HepG2 (cell line): ENCODE data around the gene GFAP. TPM values are rescaled to one million over a fixed set of nuclear protein-coding genes. Genes with fewer than 3 reads are reported as not detected.

Source experiments
- ATAC-seq: fragments of 200-7000 bp; cut with Tn5 transposase; 3 replicates; pipeline ENCODE4 v1.9.1; 2020; ENCODE audit warnings: mild to moderate bottlenecking, moderate library complexity
- Bru-seq: library from RNA; stranded (reverse); fragments of 400-500 nt; gene quantifications from one replicate; lab custom pipeline; 2021; lab: Mats Ljungman, UMichigan
- BruChase-seq, 2 experiments: library from RNA; stranded (reverse); fragments of 400-500 nt; gene quantifications; one replicate each; lab custom pipeline; 2021; lab: Mats Ljungman, UMichigan
- BruUV-seq: library from RNA; stranded (reverse); fragments of 400-500 nt; replicated peaks from 2 replicates; lab custom pipeline; 2021; lab: Mats Ljungman, UMichigan
- CTCF ChIA-PET: fragments of 300-600 bp; formaldehyde crosslinking; extraction: SDS; loops from one replicate; lab custom pipeline; 2021; ENCODE audit warnings: low total read pairs, inconsistent platforms, low intra/inter-chr PET ratio; lab: Yijun Ruan, JAX
- POLR2A ChIA-PET: fragments of 350-600 bp; sonication (Branson Sonifier 250); formaldehyde crosslinking; loops from one replicate; lab custom pipeline; 2020; ENCODE audit warnings: antibody characterized with exemption, inconsistent platforms; lab: Yijun Ruan, JAX
- DNase-seq: peaks from one replicate; pipeline ENCODE4 v3.0.0-alpha.2; 2015; ENCODE audit warnings: low spot score
- FAIRE-seq: peaks from 3 replicates; lab custom pipeline; 2011; peaks lifted over from hg19 to GRCh38; lab: Jason Lieb, UNC
- H2AFZ ChIP-seq: one replicate; pipeline ENCODE4 v1.6.1; 2011; ENCODE audit warnings: low read length, inconsistent platforms
- H3K27ac ChIP-seq: fragments of 300-600 bp; 3 replicates; pipeline ENCODE4 v1.8.0; 2011; ENCODE audit warnings: mixed run types, mild to moderate bottlenecking, mixed read lengths, low read length, inconsistent platforms; ENCODE audit not compliant: insufficient read depth; ENCODE audit errors: extremely low read length
- H3K27me3 ChIP-seq, 2 experiments: fragments of 200-600 bp in 1 of 2; 2 replicates in 1 of 2; 3 replicates in 1 of 2; pipeline versions ENCODE4 v1.6.0 to v1.8.0; 2011; ENCODE audit warnings: low read length in 2 of 2, mild to moderate bottlenecking in 2 of 2, moderate library complexity in 2 of 2, inconsistent platforms in 1 of 2; ENCODE audit not compliant: insufficient read depth in 2 of 2, control insufficient read depth in 1 of 2
- H3K36me3 ChIP-seq, 2 experiments: fragments of 200-600 bp in 1 of 2; replicated peaks in 1 of 2; 2 replicates in 1 of 2; 3 replicates in 1 of 2; pipeline versions ENCODE4 v1.5.1 to v1.8.0; 2011; ENCODE audit warnings: low read length in 2 of 2, inconsistent platforms in 1 of 2; ENCODE audit not compliant: insufficient read depth in 2 of 2, control insufficient read depth in 1 of 2
- H3K4me1 ChIP-seq: 2 replicates; pipeline ENCODE4 v1.5.1; 2012; ENCODE audit warnings: low read length, inconsistent platforms; ENCODE audit not compliant: insufficient read depth
- H3K4me2 ChIP-seq: 2 replicates; pipeline ENCODE4 v1.6.0; 2011; ENCODE audit warnings: low read depth, low read length, inconsistent platforms
- H3K4me3 ChIP-seq, 3 experiments: fragments of 200-600 bp in 1 of 3; sonication (generic), shearing (Covaris generic) in 1 of 3; replicated peaks in 1 of 3; 2 replicates each; pipeline ENCODE4 v1.5.1; 2011 to 2016; ENCODE audit warnings: low read length in 3 of 3, inconsistent platforms in 2 of 3, low read depth in 2 of 3, mild to moderate bottlenecking in 2 of 3, control low read depth in 1 of 3, mixed read lengths in 1 of 3; ENCODE audit not compliant: insufficient read depth in 1 of 3
- H3K79me2 ChIP-seq: one replicate; pipeline ENCODE4 v1.6.1; 2011; ENCODE audit warnings: low read length, inconsistent platforms; ENCODE audit not compliant: insufficient read depth
- H3K9ac ChIP-seq: 2 replicates; pipeline ENCODE4 v1.6.0; 2011; ENCODE audit warnings: mild to moderate bottlenecking, low read depth, low read length, inconsistent platforms; ENCODE audit not compliant: insufficient read depth
- H3K9me3 ChIP-seq: 2 replicates; pipeline ENCODE4 v1.5.1; 2012; ENCODE audit warnings: mild to moderate bottlenecking, low read length
- H4K20me1 ChIP-seq: 2 replicates; pipeline ENCODE4 v1.6.0; 2011; ENCODE audit warnings: inconsistent platforms, mild to moderate bottlenecking, low read length, moderate library complexity; ENCODE audit not compliant: insufficient read depth
- SAFB2 ChIP-seq: sonication (generic); formaldehyde crosslinking; IDR thresholded peaks from 2 replicates; pipeline ENCODE4 v1.5.1; 2020; ENCODE audit warnings: missing genetic modification reagents, low read depth, mild to moderate bottlenecking, borderline replicate concordance
- ZBTB42 ChIP-seq: sonication (generic); formaldehyde crosslinking; IDR thresholded peaks from 2 replicates; pipeline ENCODE4 v1.5.0; 2020; ENCODE audit warnings: mild to moderate bottlenecking, missing genetic modification reagents
- ZFP91 ChIP-seq: sonication (generic); formaldehyde crosslinking; IDR thresholded peaks from 2 replicates; pipeline ENCODE4 v1.9.0; 2022; ENCODE audit warnings: missing genetic modification reagents, mild to moderate bottlenecking, borderline replicate concordance
- WGBS: methylation state at CpG from one replicate; pipeline ENCODE4 v1.1.6; 2017; ENCODE audit warnings: low lambda C conversion rate; 5-methylcytosine and 5-hydroxymethylcytosine counted together
- in situ Hi-C: cut with HindIII; loops from 2 replicates; pipeline ENCODE4 v1.10.0; 2017; ENCODE audit warnings: low pct_unique_long_range_greater_than_20kb; ENCODE audit not compliant: extremely low pct_ligation_motif_present
- intact Hi-C: fragments of 100-400 bp; cut with micrococcal nuclease; formaldehyde crosslinking; loops from one replicate; pipeline ENCODE4 v1.10.0; 2022; ENCODE audit not compliant: unreplicated experiment
- long read RNA-seq, 2 experiments: library from RNA in 1 of 2; library from polyadenylated mRNA in 1 of 2; stranded (forward) in 1 of 2; unstranded in 1 of 2; transcript quantifications; one replicate each; pipeline ENCODE4 v2.0.0, GENCODE V29; 2019 to 2022
- polyA minus RNA-seq, 3 experiments: library from RNA; depleted of rRNA, polyadenylated mRNA; stranded (reverse); fragments of >200 nt; gene quantifications; 2 replicates each; pipeline ENCODE4 v1.2.3, GENCODE V29; 2011; ENCODE audit warnings: low replicate concordance in 1 of 3
- polyA plus RNA-seq, 8 experiments: library from polyadenylated mRNA; depleted of rRNA in 3 of 8; stranded (reverse) in 7 of 8; unstranded in 1 of 8; fragments of >200 nt; fragmentation: Illumina TruSeq in 4 of 8; extraction: Trizol in 4 of 8; gene quantifications; 2 replicates each; pipeline versions ENCODE4 v1.2.1 to v1.2.3, GENCODE V29; 2011 to 2016; ENCODE audit warnings: low read depth in 4 of 8, missing spikeins in 1 of 8, mixed read lengths in 1 of 8; ENCODE audit not compliant: insufficient read depth in 1 of 8
- total RNA-seq, 5 experiments: library from RNA; depleted of rRNA; stranded (reverse); fragments of >200 nt; fragmentation: Illumina TruSeq; extraction: Trizol; gene quantifications; 2 replicates each; pipeline ENCODE4 v1.2.3, GENCODE V29; 2016; ENCODE audit warnings: low read depth in 1 of 5

Gene GFAP
- total RNA-seq (2016; rRNA removed; fragmentation: Illumina TruSeq; extraction: Trizol): 0.11 and 0.35 TPM in 2 replicates
- total RNA-seq (2016; cell fraction: cytosol; rRNA removed; fragmentation: Illumina TruSeq; extraction: Trizol; ENCODE audit: low read depth): 0.20 TPM in 1 of 2 replicates, not detected in the other
- total RNA-seq (2016; cell fraction: insoluble cytoplasmic fraction; rRNA removed; fragmentation: Illumina TruSeq; extraction: Trizol): 0.50 TPM in 1 of 2 replicates, not detected in the other
- total RNA-seq (2016; cell fraction: membrane; rRNA removed; fragmentation: Illumina TruSeq; extraction: Trizol): 0.10 and 0.22 TPM in 2 replicates
- total RNA-seq (2016; cell fraction: nucleus; rRNA removed; fragmentation: Illumina TruSeq; extraction: Trizol): 0.63 TPM in 1 of 2 replicates, not detected in the other
- polyA plus RNA-seq (2011; rRNA removed): 0.16 and 0.29 TPM in 2 replicates
- 0.08 and 0.24 TPM in 2 replicates for polyA plus RNA-seq (2011; cell fraction: cytosol; rRNA removed)
- polyA plus RNA-seq (2011; cell fraction: nucleus; rRNA removed): 0.24 and 0.99 TPM in 2 replicates
- polyA plus RNA-seq (2012): 0.13 TPM in 1 of 2 replicates, not detected in the other
- polyA plus RNA-seq (2016; cell fraction: cytosol; fragmentation: Illumina TruSeq; extraction: Trizol; ENCODE audit: low read depth): 0.18 TPM in 1 of 2 replicates, not detected in the other
- 0.39 TPM in 1 of 2 replicates, not detected in the other for polyA plus RNA-seq (2016; cell fraction: insoluble cytoplasmic fraction; fragmentation: Illumina TruSeq; extraction: Trizol; ENCODE audit: low read depth)
- 0.11 and 0.38 TPM in 2 replicates for polyA plus RNA-seq (2016; cell fraction: membrane; fragmentation: Illumina TruSeq; extraction: Trizol; ENCODE audit: low read depth)
- not detected in 2 replicates for polyA plus RNA-seq (2016; cell fraction: nucleus; fragmentation: Illumina TruSeq; extraction: Trizol; ENCODE audit: insufficient read depth, low read depth)
- 0.78 TPM in 1 of 2 replicates, not detected in the other for polyA minus RNA-seq (2011; rRNA and poly(A)+ RNA removed; ENCODE audit: low replicate concordance)
- polyA minus RNA-seq (2011; cell fraction: cytosol; rRNA and poly(A)+ RNA removed): not detected in 2 replicates
- polyA minus RNA-seq (2011; cell fraction: nucleus; rRNA and poly(A)+ RNA removed): not detected in 2 replicates
- not detected for Bru-seq, nascent RNA
- BruChase-seq, experiment 1, labeled RNA remaining after a 6-hour chase: not detected
- BruChase-seq, experiment 2, labeled RNA remaining after a 2-hour chase: not detected
- long read RNA-seq, experiment 1: 0 reads
- long read RNA-seq, experiment 2: 0 reads

GRCh38 chr17:44915321-44915726, at the start of gene GFAP:
TSS of gene GFAP (minus strand) at chr17:44915500. CDS start at chr17:44915486, 14 bp downstream.
- intact Hi-C loops (no loop called here), in situ Hi-C loops (no loop called here)
- Histone ChIP-seq H3K4me2 (peak within 1 kb of the TSS; percentile 80), H3K4me3 (peak within 1 kb of the TSS; percentile 1 to 51 (median 17); a peak in 4 of 6 replicates), H3K27ac (peak within 1 kb of the TSS; percentile 20), H2AFZ (no peak within 1 kb of the TSS), H3K9me3 (no peaks in the 10 kb centered on the region), H3K4me1 (peaks cover 62% of the 10 kb centered on the region)
- CTCF ChIA-PET: no interaction called here
- no TSS peak for BruUV-seq
- FAIRE-seq: no peak
- DNase-seq: no peak
- no peak for TF ChIP-seq ZBTB42 (CRISPR knock-in tag)
- 0 out of 2 replicates have a peak, but pooled peaks have one; percentile 60 for TF ChIP-seq SAFB2 (CRISPR knock-in tag)
- TF ChIP-seq ZFP91 (CRISPR knock-in tag): 0 out of 2 replicates have a peak, but pooled peaks have one; percentile 15
- TF ChIP-seq, all 625 proteins: peak for 2
- POLR2A ChIA-PET: interaction anchor here (1.6 kb wide), 1 partner anchor 8 kb away, joined by 3 read pairs; no protein-coding TSS in a partner anchor
- no peaks in the 10 kb centered on the region for H4K20me1 ChIP-seq
- no peak for ATAC-seq
- no peaks in the 10 kb centered on the region for H3K36me3 ChIP-seq
- H3K79me2 ChIP-seq: no peaks in the 10 kb centered on the region
- H3K27me3 ChIP-seq: peaks cover 8 to 35% of the 10 kb centered on the region in 2 experiments; a peak in 4 of 5 replicates
- peak within 1 kb of the TSS; percentile 53 for H3K9ac ChIP-seq
- WGBS: 80% methylated on average over 17 of the region's 17 CpGs
